HEK293 (cell line): Measurements from ENCODE around the gene SPRED3.

Experiments used
- CTCF ChIA-PET: fragments of 350-600 bp; formaldehyde crosslinking; extraction: SDS; loops from one replicate; lab custom pipeline; 2021; ENCODE audit warnings: antibody characterized with exemption; lab: Yijun Ruan, JAX
- POLR2A ChIA-PET: fragments of 300-600 bp; formaldehyde crosslinking; extraction: SDS; loops from one replicate; lab custom pipeline; 2020; ENCODE audit warnings: antibody characterized with exemption, inconsistent platforms; lab: Yijun Ruan, JAX
- H3K27ac ChIP-seq: fragments of 200-500 bp; sonication (Bioruptor generic); 2 replicates; pipeline ENCODE4 v1.5.1; 2014; ENCODE audit warnings: low read depth, low read length, control low read depth, inconsistent platforms; ENCODE audit errors: extremely low read depth
- H3K36me3 ChIP-seq, 2 experiments: fragments of 200-500 bp in 1 of 2; sonication (Bioruptor generic) in 1 of 2; 1 replicate in 1 of 2; 2 replicates in 1 of 2; pipeline ENCODE4 v1.5.1; 2014 to 2017; ENCODE audit warnings: inconsistent platforms in 2 of 2, low read length in 2 of 2; ENCODE audit not compliant: control insufficient read depth in 2 of 2, insufficient read depth in 1 of 2
- H3K4me1 ChIP-seq: fragments of 200-500 bp; sonication (Bioruptor generic); 2 replicates; pipeline ENCODE4 v1.5.1; 2014; ENCODE audit warnings: mild to moderate bottlenecking, low read length, inconsistent platforms; ENCODE audit not compliant: control insufficient read depth, insufficient read depth
- H3K4me3 ChIP-seq: 2 replicates; pipeline ENCODE4 v1.5.1; 2011; ENCODE audit warnings: low read depth, mild to moderate bottlenecking, control low read depth, low read length, moderate library complexity
- H3K9me3 ChIP-seq: fragments of 200-500 bp; sonication (Bioruptor generic); 2 replicates; pipeline ENCODE4 v1.5.1; 2014; ENCODE audit warnings: low read depth, low read length, inconsistent platforms; ENCODE audit not compliant: control insufficient read depth, insufficient read depth
- FEZF1 ChIP-seq: fragments of 450-650 bp; formaldehyde crosslinking; IDR thresholded peaks from 2 replicates; pipeline ENCODE4 v1.5.1; 2016; ENCODE audit warnings: missing biosample characterization, missing genetic modification characterization
- GLI2 ChIP-seq: fragments of 450-650 bp; formaldehyde crosslinking; IDR thresholded peaks from 2 replicates; pipeline ENCODE4; 2017; ENCODE audit warnings: missing biosample characterization, missing genetic modification characterization, low read depth, borderline replicate concordance
- IKZF3 ChIP-seq: fragments of 450-650 bp; IDR thresholded peaks from 2 replicates; pipeline ENCODE4 v1.5.0; 2018; ENCODE audit warnings: missing biosample characterization, mild to moderate bottlenecking, missing genetic modification characterization, moderate library complexity
- MYNN ChIP-seq: fragments of 450-650 bp; formaldehyde crosslinking; IDR thresholded peaks from 2 replicates; pipeline ENCODE4 v1.5.1; 2016; ENCODE audit warnings: missing biosample characterization, missing genetic modification characterization, borderline replicate concordance
- MZF1 ChIP-seq: fragments of 450-650 bp; formaldehyde crosslinking; IDR thresholded peaks from 2 replicates; pipeline ENCODE4 v1.5.1; 2017; ENCODE audit warnings: missing biosample characterization, missing genetic modification characterization, borderline replicate concordance
- PBX3 ChIP-seq: sonication (generic); formaldehyde crosslinking; IDR thresholded peaks from 2 replicates; pipeline ENCODE4 v1.8.1; 2022; ENCODE audit warnings: mild to moderate bottlenecking, moderate library complexity, missing genetic modification reagents
- SCRT1 ChIP-seq: fragments of 450-650 bp; formaldehyde crosslinking; IDR thresholded peaks from 2 replicates; pipeline ENCODE4 v1.5.1; 2016; ENCODE audit warnings: missing biosample characterization, missing genetic modification characterization, borderline replicate concordance
- SCRT2 ChIP-seq: fragments of 450-650 bp; formaldehyde crosslinking; IDR thresholded peaks from 2 replicates; pipeline ENCODE4 v1.5.1; 2016; ENCODE audit warnings: missing biosample characterization, missing genetic modification characterization
- WT1 ChIP-seq: fragments of 450-650 bp; formaldehyde crosslinking; IDR thresholded peaks from 2 replicates; pipeline ENCODE4 v1.5.1; 2016; ENCODE audit warnings: missing biosample characterization, missing genetic modification characterization
- ZBTB7A ChIP-seq: fragments of 450-650 bp; formaldehyde crosslinking; IDR thresholded peaks from 2 replicates; pipeline ENCODE4 v1.5.1; 2016; ENCODE audit warnings: low read depth, missing biosample characterization, missing genetic modification characterization
- ZEB2 ChIP-seq: fragments of 450-650 bp; formaldehyde crosslinking; IDR thresholded peaks from 2 replicates; pipeline ENCODE4 v1.5.1; 2016; ENCODE audit warnings: missing biosample characterization, missing genetic modification characterization
- ZNF211 ChIP-seq: fragments of 450-650 bp; formaldehyde crosslinking; IDR thresholded peaks from 2 replicates; pipeline ENCODE4 v1.5.1; 2016; ENCODE audit warnings: low read depth, missing biosample characterization, missing genetic modification characterization
- ZNF214 ChIP-seq: fragments of 450-650 bp; formaldehyde crosslinking; IDR thresholded peaks from 2 replicates; pipeline ENCODE4 v1.5.1; 2017; ENCODE audit warnings: missing biosample characterization, mild to moderate bottlenecking, missing genetic modification characterization, borderline replicate concordance
- ZNF248 ChIP-seq: fragments of 450-650 bp; formaldehyde crosslinking; IDR thresholded peaks from 2 replicates; pipeline ENCODE4 v1.5.1; 2017; ENCODE audit warnings: missing biosample characterization, missing genetic modification characterization
- ZNF335 ChIP-seq: fragments of 450-650 bp; formaldehyde crosslinking; conservative IDR thresholded peaks from 2 replicates; pipeline ENCODE4 v1.5.1; 2016; ENCODE audit warnings: missing biosample characterization, missing genetic modification characterization
- ZNF350 ChIP-seq: fragments of 450-650 bp; formaldehyde crosslinking; IDR thresholded peaks from 2 replicates; pipeline ENCODE4 v1.5.0; 2017; ENCODE audit warnings: missing biosample characterization, mild to moderate bottlenecking, missing genetic modification characterization
- ZNF366 ChIP-seq: fragments of 450-650 bp; formaldehyde crosslinking; conservative IDR thresholded peaks from 2 replicates; pipeline ENCODE4 v1.5.1; 2016; ENCODE audit warnings: missing biosample characterization, missing genetic modification characterization
- ZNF394 ChIP-seq: fragments of 450-650 bp; formaldehyde crosslinking; IDR thresholded peaks from 2 replicates; pipeline ENCODE4 v1.5.1; 2016; ENCODE audit warnings: missing biosample characterization, missing genetic modification characterization, mild to moderate bottlenecking, moderate library complexity, borderline replicate concordance
- ZNF561 ChIP-seq: fragments of 450-650 bp; IDR thresholded peaks from 2 replicates; pipeline ENCODE4 v1.5.1; 2018; ENCODE audit warnings: missing biosample characterization, missing genetic modification characterization, borderline replicate concordance
- ZNF571 ChIP-seq: fragments of 450-650 bp; formaldehyde crosslinking; IDR thresholded peaks from 2 replicates; pipeline ENCODE4 v1.5.0; 2017; ENCODE audit warnings: missing biosample characterization, missing genetic modification characterization
- ZNF600 ChIP-seq: fragments of 450-650 bp; formaldehyde crosslinking; IDR thresholded peaks from 2 replicates; pipeline ENCODE4 v1.5.1; 2016; ENCODE audit warnings: missing biosample characterization, missing genetic modification characterization
- ZNF747 ChIP-seq: fragments of 450-650 bp; formaldehyde crosslinking; IDR thresholded peaks from 2 replicates; pipeline ENCODE4 v1.5.1; 2016; ENCODE audit warnings: missing biosample characterization, missing genetic modification characterization
- ZNF837 ChIP-seq: fragments of 450-650 bp; formaldehyde crosslinking; IDR thresholded peaks from 2 replicates; pipeline ENCODE4 v1.5.1; 2016; ENCODE audit warnings: missing biosample characterization, missing genetic modification characterization
- ZSCAN23 ChIP-seq: fragments of 450-650 bp; formaldehyde crosslinking; IDR thresholded peaks from 2 replicates; pipeline ENCODE4 v1.5.1; 2016; ENCODE audit warnings: missing biosample characterization, missing genetic modification characterization

Gene SPRED3

GRCh38 chr19:38367041-38367440, 21.5 kb upstream of the SPRED3 start:
- H3K27ac ChIP-seq = no peak overlapping the region
- CTCF ChIA-PET = interaction anchor here (1.4 kb wide), 1 partner anchor 133 kb away, joined by 6 read pairs; no protein-coding TSS in a partner anchor
- H3K36me3 ChIP-seq = no peaks in the 10 kb centered on the region; a peak in 1 of 3 replicates
- no peak for TF ChIP-seq ZNF214
- TF ChIP-seq GLI2 (tag by site-specific recombination) = no peak
- TF ChIP-seq ZNF571 (tag by site-specific recombination) = no peak
- no peak for TF ChIP-seq ZSCAN23 (tag by site-specific recombination)
- TF ChIP-seq MZF1 (tag by site-specific recombination) = no peak
- TF ChIP-seq MYNN (tag by site-specific recombination) = no peak
- TF ChIP-seq ZEB2 (tag by site-specific recombination) = no peak
- TF ChIP-seq ZBTB7A (tag by site-specific recombination) = no peak
- TF ChIP-seq ZNF561 (tag by site-specific recombination) = no peak
- TF ChIP-seq ZNF600 (tag by site-specific recombination) = no peak
- no peak for TF ChIP-seq ZNF350 (tag by site-specific recombination)
- TF ChIP-seq WT1 (tag by site-specific recombination) = no peak
- no peak for TF ChIP-seq ZNF837
- no peak for TF ChIP-seq ZNF394 (tag by site-specific recombination)
- no peak for TF ChIP-seq FEZF1
- POLR2A ChIA-PET = interaction anchor here (1.1 kb wide), 1 partner anchor 30 kb away, joined by 3 read pairs; no protein-coding TSS in a partner anchor
- no peaks in the 10 kb centered on the region for H3K9me3 ChIP-seq
- H3K4me3 ChIP-seq = no peak overlapping the region
- peaks cover 5% of the 10 kb centered on the region for H3K4me1 ChIP-seq

GRCh38 chr19:38369584-38369983, 18.9 kb upstream of the SPRED3 start:
- Histone ChIP-seq H3K4me3 (no peak overlapping the region), H3K4me1 (peaks cover 6% of the 10 kb centered on the region), H3K9me3 (no peaks in the 10 kb centered on the region), H3K27ac (no peak overlapping the region), H3K36me3 (no peaks in the 10 kb centered on the region)
- TF ChIP-seq SCRT1 (tag by site-specific recombination) = peak; percentile 69; the same call in 1 of the 2 replicates
- peak; percentile 61; the same call in 1 of the 2 replicates for TF ChIP-seq SCRT2
- TF ChIP-seq ZNF366 (tag by site-specific recombination) = peak; percentile 57
- 0 out of 2 replicates have a peak, but pooled peaks have one; percentile 42 for TF ChIP-seq ZNF248 (tag by site-specific recombination)
- peak; percentile 93; the same call in 1 of the 2 replicates for TF ChIP-seq ZNF747 (tag by site-specific recombination)
- no peak for TF ChIP-seq ZNF335 (tag by site-specific recombination)
- TF ChIP-seq ZNF211 (tag by site-specific recombination) = no peak
- TF ChIP-seq PBX3 (CRISPR knock-in tag) = no peak
- TF ChIP-seq IKZF3 (tag by site-specific recombination) = no peak
- POLR2A ChIA-PET = interaction anchor here (1.5 kb wide), 1 partner anchor 18 kb away, joined by 3 read pairs; the partner anchor contains the start of gene GGN
- CTCF ChIA-PET = interaction anchor here (1.8 kb wide), 1 partner anchor 34 kb away, joined by 5 read pairs; no protein-coding TSS in a partner anchor
